Stimulated activated CD4-positive, alpha-beta T cell treated with anti-CD3 and anti-CD28 coated beads, Interleukin-2, amount 100 ng/mL, for 24 hours (primary cell): ENCODE measurements around the gene DAAM2.
A peak's percentile ranks its signal among the peaks of the same experiment; 100 is the strongest.

Source experiments
- DNase-seq, 2 donors: peaks; one replicate each; pipeline ENCODE4 v3.0.0-alpha.2; 2020

Gene DAAM2

GRCh38 chr6:39791850-39792539, at the start of gene DAAM2:
TSS of gene DAAM2 (plus strand) at chr6:39792376. CDS start at chr6:39856303, 63,927 bp downstream.
- peak in 1 of 2 donors; percentile 4 for DNase-seq

- no peak for DNase-seq
Observed at GRCh38 chr6:39746795-39747194, 45.4 kb upstream of the DAAM2 start.

DNA sequence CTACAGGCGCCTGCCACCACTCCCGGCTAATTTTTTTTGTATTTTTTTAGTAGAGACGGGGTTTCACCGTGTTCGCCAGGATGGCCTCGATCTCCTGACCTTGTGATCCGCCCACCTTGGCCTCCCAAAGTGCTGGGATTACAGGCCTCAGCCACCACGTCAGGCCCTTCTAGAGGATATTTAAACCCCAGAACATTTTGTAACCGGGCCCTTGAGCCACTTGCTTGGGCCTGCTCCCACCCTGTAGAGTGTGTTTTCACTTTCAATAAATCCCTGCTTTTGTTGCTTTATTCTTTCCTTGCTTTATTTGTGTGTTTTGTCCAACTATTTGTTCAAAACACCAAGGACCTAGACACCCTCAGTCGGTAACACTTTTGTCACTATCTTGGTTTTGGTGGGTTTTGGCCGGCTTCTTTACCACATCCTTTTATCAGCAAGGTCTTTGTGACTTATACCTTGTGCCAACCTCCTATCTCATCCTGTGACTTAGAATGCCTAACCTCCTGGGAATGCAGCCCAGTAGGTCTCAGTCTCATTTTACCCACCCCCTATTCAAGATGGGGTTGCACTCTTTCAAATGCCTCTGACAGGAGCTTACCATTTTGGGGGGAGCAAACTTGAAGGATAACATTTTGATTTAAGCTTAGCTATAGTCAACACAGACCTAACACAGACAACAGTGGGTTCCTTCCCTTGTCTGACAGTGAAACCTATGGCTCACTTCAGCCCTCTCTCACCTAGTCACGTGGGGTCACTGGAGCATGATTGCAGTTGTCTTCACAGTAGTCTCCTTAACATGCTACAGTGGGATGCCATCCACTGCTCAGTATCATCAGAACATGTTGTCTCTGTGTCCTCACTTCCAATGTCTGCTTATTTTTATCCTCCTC, 39.1 kb upstream of the DAAM2 start:
- no peak for DNase-seq

- DNase-seq = no peak
Observed at GRCh38 chr6:39753725-39754045, 38.5 kb upstream of the DAAM2 start.

- DNase-seq = no peak
Observed at GRCh38 chr6:39754514-39755115, 37.6 kb upstream of the DAAM2 start.

DNA sequence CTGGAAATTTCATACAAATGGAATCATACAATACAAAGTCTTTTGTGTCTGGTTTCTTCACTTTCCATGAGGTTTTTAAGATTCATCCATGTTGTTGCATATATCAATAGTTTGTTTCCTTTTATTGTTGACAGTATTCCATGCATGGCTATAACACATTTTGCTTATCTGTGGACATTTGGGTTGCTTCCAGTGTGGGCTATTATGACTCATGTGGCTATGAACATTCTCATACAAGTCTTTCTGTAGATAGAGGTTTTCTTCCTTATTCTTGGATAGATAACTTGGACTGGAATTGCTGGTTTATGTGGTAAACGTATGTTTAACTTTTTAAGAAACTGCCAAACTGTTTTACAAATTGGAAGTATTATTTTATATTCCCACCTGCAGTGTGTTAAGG, 36.9 kb upstream of the DAAM2 start:
- no peak for DNase-seq

- no peak for DNase-seq
Observed at GRCh38 chr6:39756582-39756981, 35.6 kb upstream of the DAAM2 start.

- DNase-seq = no peak
Observed at GRCh38 chr6:39758905-39759605, 33.1 kb upstream of the DAAM2 start.

GRCh38 chr6:39760226-39760952, 31.8 kb upstream of the DAAM2 start:
- DNase-seq = no peak

DNA sequence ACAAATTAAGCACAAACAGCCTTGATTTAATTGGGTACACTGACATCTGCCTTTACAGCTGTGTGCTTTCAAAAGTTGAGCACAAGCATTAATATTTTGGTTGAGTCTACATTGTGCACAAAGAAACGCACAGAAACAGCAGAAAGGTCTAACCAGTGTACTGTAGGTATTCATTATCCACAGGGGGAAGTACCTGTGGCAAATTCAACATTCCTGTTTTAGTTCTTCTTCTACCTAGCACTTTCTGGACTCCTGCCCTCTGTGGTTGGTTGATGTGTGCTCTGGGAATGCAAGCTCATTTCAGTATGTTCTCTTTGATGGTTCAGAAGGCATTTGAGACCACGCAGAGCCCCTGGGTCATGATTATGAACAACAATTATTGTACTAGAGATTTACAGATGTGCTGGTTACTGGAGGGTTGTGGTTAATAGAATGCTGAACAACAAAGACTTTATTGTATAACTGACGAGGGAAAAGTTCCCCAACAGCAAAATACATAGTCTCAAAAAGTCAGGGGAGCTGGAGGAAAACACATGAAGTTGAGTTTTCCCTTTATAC, 26.6 kb upstream of the DAAM2 start:
- no peak for DNase-seq

DNA sequence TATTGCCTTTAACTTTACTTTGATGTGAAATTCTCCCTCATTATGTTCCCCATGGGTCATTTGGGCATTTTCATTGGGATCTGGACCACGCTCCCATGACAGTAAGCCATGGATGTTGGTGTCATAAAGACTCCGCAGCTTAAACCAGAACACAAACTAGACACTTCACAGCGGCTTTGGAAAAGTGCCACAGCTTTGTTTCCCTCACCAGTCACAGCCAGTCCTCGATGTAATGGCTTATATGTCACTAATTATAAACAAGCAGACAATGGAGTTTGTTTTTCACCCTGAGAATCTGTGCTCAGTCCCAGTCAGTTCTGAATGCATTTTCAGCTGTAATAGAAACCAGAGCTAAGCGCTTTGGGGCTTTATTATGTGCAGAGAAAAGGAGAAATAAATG, 23.2 kb upstream of the DAAM2 start:
- no peak for DNase-seq

GRCh38 chr6:39770446-39770845, 21.7 kb upstream of the DAAM2 start:
- no peak for DNase-seq

- DNase-seq = no peak
Observed at GRCh38 chr6:39772559-39773273, 19.5 kb upstream of the DAAM2 start.

DNA sequence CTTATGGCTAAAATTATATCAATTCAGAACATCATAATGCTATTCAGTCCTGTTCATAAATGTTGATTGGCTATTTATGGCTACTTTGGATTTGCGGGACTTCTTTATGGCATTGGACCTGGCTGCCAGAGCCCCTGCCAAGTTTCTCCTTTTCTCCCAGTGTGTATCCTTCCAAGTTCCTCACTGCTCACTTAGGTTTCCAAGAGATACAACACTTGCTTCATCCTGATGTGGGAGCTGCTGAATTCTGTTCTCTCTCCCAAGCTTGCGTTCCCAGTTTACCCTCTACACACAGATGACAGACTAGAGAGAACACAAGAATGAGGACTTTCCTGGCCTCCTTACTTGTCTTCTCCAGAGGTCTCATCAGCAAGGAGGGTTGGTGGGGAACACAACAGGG, 18.4 kb upstream of the DAAM2 start:
- no peak for DNase-seq

GRCh38 chr6:39776581-39776980, 15.6 kb upstream of the DAAM2 start:
- DNase-seq = no peak

GRCh38 chr6:39777218-39777617, 15.0 kb upstream of the DAAM2 start:
- no peak for DNase-seq

DNA sequence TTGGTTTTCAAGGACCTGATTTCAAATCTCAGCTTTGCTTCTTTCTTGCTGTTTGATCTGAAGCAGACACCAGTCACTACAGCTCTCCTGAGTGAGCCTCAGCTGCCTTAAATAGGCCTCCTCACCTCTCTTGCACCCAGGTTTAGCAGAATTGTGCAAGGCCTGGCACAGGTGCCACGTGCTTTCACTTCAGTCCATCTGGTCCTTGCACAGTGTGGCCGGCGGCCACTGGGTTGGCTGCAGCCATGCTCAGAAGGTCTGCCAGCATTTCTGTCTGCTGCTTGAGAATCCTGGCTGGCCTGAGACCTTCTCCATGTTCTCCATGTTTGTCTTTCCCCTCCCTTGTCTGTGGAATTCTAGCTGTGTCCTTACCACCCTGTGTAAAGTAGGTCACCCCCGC, 14.5 kb upstream of the DAAM2 start:
- no peak for DNase-seq

DNA sequence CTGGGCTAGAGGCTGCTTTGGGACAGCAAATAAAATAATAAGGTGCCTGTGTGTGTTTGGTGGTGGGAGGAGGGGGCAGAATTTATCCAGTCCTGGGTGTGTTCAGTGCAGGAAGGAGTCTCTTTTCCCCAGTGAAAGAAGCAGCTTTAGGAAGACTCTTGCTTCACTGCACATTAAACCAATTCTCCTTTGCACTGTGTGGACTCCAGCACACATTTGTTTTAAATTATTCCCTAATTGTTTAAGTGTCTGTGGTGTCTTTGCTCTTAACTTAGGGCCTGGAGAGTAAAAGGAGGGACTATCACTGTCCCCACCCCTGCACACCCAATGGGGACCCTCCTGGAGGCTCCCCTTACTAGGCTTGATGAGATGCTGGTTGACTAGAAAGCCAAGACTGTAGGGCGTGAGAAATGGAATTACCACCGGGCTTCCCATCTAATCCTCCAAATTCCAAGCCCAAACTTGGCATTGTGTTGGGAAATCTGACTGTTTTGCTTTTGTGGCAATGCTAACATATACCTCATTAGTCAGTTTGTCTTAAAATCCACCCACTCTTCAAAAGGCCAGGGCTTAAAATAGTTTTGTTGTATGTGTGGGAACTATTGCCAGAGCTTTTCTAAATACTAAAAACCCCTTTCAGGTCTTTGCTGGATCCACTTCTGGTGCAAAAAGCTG, 13.5 kb upstream of the DAAM2 start:
- DNase-seq = no peak

DNA sequence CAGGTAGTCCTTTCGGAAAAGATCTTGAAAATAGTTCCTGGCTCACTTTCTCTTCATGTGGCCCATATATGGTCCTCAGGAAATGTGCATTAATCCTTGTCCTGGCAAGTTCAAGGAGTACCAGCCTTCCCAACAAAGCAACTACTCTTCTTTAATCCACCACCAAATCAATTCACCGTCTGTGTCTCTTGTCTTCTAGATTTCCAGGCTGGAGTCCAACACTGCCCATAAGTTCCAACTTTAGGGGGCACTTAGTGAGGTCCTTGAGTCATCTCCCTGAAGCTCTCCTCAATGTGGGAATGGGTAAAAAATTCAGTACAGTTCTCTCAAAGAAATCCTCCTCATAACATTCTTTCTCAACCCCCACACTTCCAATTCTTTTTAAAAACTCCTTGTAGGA, 6.9 kb upstream of the DAAM2 start:
- no peak for DNase-seq

- no peak for DNase-seq
Observed at GRCh38 chr6:39786649-39787048, 5.5 kb upstream of the DAAM2 start.

DNA sequence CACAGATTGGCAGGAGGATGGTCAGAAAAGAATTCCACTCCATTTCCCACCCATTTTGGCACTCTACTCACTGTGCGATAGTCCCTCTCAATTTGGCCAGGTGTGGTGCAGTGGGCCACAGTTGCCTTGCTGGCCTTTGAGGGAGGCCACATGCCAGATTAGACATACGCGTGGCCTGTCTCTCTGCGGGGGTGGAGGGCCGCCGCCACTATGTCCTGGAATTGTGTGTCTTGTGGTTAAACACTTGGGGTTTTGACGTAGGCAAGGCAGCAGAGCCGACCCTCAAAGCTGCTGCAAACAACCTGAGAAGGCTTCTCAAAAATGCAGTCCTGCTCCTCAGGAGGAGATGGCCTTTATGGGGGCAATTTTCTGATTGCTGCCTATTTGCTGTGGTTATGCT, 4.9 kb upstream of the DAAM2 start:
- no peak for DNase-seq
